Measurements from ENCODE around the gene SEMA3B.

Gene SEMA3B

GRCh38 chr3:50237133-50237651 lies 31.8 kb upstream of the SEMA3B start:
- H3K4me1 ChIP-seq (ENCODE audit: control insufficient read depth in 1 of 2, insufficient read depth in 2 of 2, low read length in 2 of 2), result peaks cover 37 to 61% of the 10 kb centered on the region in 2 donors
- H3K9me3 ChIP-seq (ENCODE audit: control insufficient read depth in 1 of 2, low read length in 2 of 2), result no peaks in the 10 kb centered on the region

GRCh38 chr3:50237754-50238548 lies 31.0 kb upstream of the SEMA3B start:
- H3K4me1 ChIP-seq (ENCODE audit: control insufficient read depth in 1 of 2, insufficient read depth in 2 of 2, low read length in 2 of 2), result peaks cover 44 to 69% of the 10 kb centered on the region in 2 donors
- peak overlapping the region; percentile 76 to 94 for H3K9ac ChIP-seq (ENCODE audit: low read depth in 1 of 2, low read length in 2 of 2)
- H3K27ac ChIP-seq (ENCODE audit: low read depth, low read length), result peak overlapping the region; percentile 68
- peaks cover 0 to 9% of the 10 kb centered on the region in 2 donors for H3K36me3 ChIP-seq (ENCODE audit: control insufficient read depth in 1 of 2, insufficient read depth in 2 of 2, low read length in 2 of 2)
- no peaks in the 10 kb centered on the region for H3K9me3 ChIP-seq (ENCODE audit: control insufficient read depth in 1 of 2, low read length in 2 of 2)
- no peaks in the 10 kb centered on the region for H3K27me3 ChIP-seq (ENCODE audit: control insufficient read depth in 1 of 2, insufficient read depth in 2 of 2, low read length in 2 of 2)
- H3K4me3 ChIP-seq (ENCODE audit: low read depth in 1 of 2, low read length in 2 of 2), result peak overlapping the region; percentile 89 to 91

More at GRCh38 chr3:50237133-50237651, 31.8 kb upstream of the SEMA3B start:
- Histone ChIP-seq H3K4me3 (ENCODE audit: low read depth in 1 of 2, low read length in 2 of 2) (peak overlapping the region; percentile 89 to 91), H3K27me3 (ENCODE audit: control insufficient read depth in 1 of 2, insufficient read depth in 2 of 2, low read length in 2 of 2) (no peaks in the 10 kb centered on the region), H3K9ac (ENCODE audit: low read depth in 1 of 2, low read length in 2 of 2) (peak overlapping the region; percentile 76 to 94), H3K36me3 (ENCODE audit: control insufficient read depth in 1 of 2, insufficient read depth in 2 of 2, low read length in 2 of 2) (peaks cover 0 to 9% of the 10 kb centered on the region in 2 donors), H3K27ac (ENCODE audit: low read depth, low read length) (peak overlapping the region; percentile 68)

- peaks cover 0 to 9% of the 10 kb centered on the region in 2 donors for H3K36me3 ChIP-seq (ENCODE audit: control insufficient read depth in 1 of 2, insufficient read depth in 2 of 2, low read length in 2 of 2)
- H3K9me3 ChIP-seq (ENCODE audit: control insufficient read depth in 1 of 2, low read length in 2 of 2), result no peaks in the 10 kb centered on the region
- peaks cover 50 to 75% of the 10 kb centered on the region in 2 donors for H3K4me1 ChIP-seq (ENCODE audit: control insufficient read depth in 1 of 2, insufficient read depth in 2 of 2, low read length in 2 of 2)
- H3K9ac ChIP-seq (ENCODE audit: low read depth in 1 of 2, low read length in 2 of 2), result peak overlapping the region; percentile 58 to 76
- H3K4me3 ChIP-seq (ENCODE audit: low read depth in 1 of 2, low read length in 2 of 2), result peak overlapping the region; percentile 89 to 91
- no peaks in the 10 kb centered on the region for H3K27me3 ChIP-seq (ENCODE audit: control insufficient read depth in 1 of 2, insufficient read depth in 2 of 2, low read length in 2 of 2)
- peak overlapping the region; percentile 3 for H3K27ac ChIP-seq (ENCODE audit: low read depth, low read length)
These were observed 30.4 kb upstream of the SEMA3B start for GRCh38 chr3:50238549-50239026.

GRCh38 chr3:50239649-50240048 lies 29.3 kb upstream of the SEMA3B start:
- no peaks in the 10 kb centered on the region for H3K9me3 ChIP-seq (ENCODE audit: control insufficient read depth in 1 of 2, low read length in 2 of 2)
- no peak overlapping the region for H3K4me3 ChIP-seq (ENCODE audit: low read depth in 1 of 2, low read length in 2 of 2)
- no peak overlapping the region for H3K27ac ChIP-seq (ENCODE audit: low read depth, low read length)
- H3K9ac ChIP-seq (ENCODE audit: low read depth in 1 of 2, low read length in 2 of 2), result no peak overlapping the region
- H3K4me1 ChIP-seq (ENCODE audit: control insufficient read depth in 1 of 2, insufficient read depth in 2 of 2, low read length in 2 of 2), result peaks cover 51 to 82% of the 10 kb centered on the region in 2 donors
- peaks cover 4 to 9% of the 10 kb centered on the region in 2 donors for H3K36me3 ChIP-seq (ENCODE audit: control insufficient read depth in 1 of 2, insufficient read depth in 2 of 2, low read length in 2 of 2)
- H3K27me3 ChIP-seq (ENCODE audit: control insufficient read depth in 1 of 2, insufficient read depth in 2 of 2, low read length in 2 of 2), result no peaks in the 10 kb centered on the region

- H3K9ac ChIP-seq (ENCODE audit: low read depth in 1 of 2, low read length in 2 of 2), result peak overlapping the region in 1 of 2 donors; percentile 16
- peaks cover 60 to 90% of the 10 kb centered on the region in 2 donors for H3K4me1 ChIP-seq (ENCODE audit: control insufficient read depth in 1 of 2, insufficient read depth in 2 of 2, low read length in 2 of 2)
- H3K4me3 ChIP-seq (ENCODE audit: low read depth in 1 of 2, low read length in 2 of 2), result no peak overlapping the region
- H3K27me3 ChIP-seq (ENCODE audit: control insufficient read depth in 1 of 2, insufficient read depth in 2 of 2, low read length in 2 of 2), result no peaks in the 10 kb centered on the region
- no peaks in the 10 kb centered on the region for H3K9me3 ChIP-seq (ENCODE audit: control insufficient read depth in 1 of 2, low read length in 2 of 2)
- peak overlapping the region; percentile 70 for H3K27ac ChIP-seq (ENCODE audit: low read depth, low read length)
- peaks cover 4 to 9% of the 10 kb centered on the region in 2 donors for H3K36me3 ChIP-seq (ENCODE audit: control insufficient read depth in 1 of 2, insufficient read depth in 2 of 2, low read length in 2 of 2)
These were observed 27.8 kb upstream of the SEMA3B start for GRCh38 chr3:50241163-50241562.

GRCh38 chr3:50241713-50242380 lies 27.1 kb upstream of the SEMA3B start:
- no peaks in the 10 kb centered on the region for H3K27me3 ChIP-seq (ENCODE audit: control insufficient read depth in 1 of 2, insufficient read depth in 2 of 2, low read length in 2 of 2)
- peak overlapping the region; percentile 13 to 50 for H3K4me3 ChIP-seq (ENCODE audit: low read depth in 1 of 2, low read length in 2 of 2)
- H3K36me3 ChIP-seq (ENCODE audit: control insufficient read depth in 1 of 2, insufficient read depth in 2 of 2, low read length in 2 of 2), result peaks cover 4 to 9% of the 10 kb centered on the region in 2 donors
- no peaks in the 10 kb centered on the region for H3K9me3 ChIP-seq (ENCODE audit: control insufficient read depth in 1 of 2, low read length in 2 of 2)
- H3K27ac ChIP-seq (ENCODE audit: low read depth, low read length), result peak overlapping the region; percentile 70
- peaks cover 67 to 90% of the 10 kb centered on the region in 2 donors for H3K4me1 ChIP-seq (ENCODE audit: control insufficient read depth in 1 of 2, insufficient read depth in 2 of 2, low read length in 2 of 2)
- H3K9ac ChIP-seq (ENCODE audit: low read depth in 1 of 2, low read length in 2 of 2), result peak overlapping the region; percentile 16 to 43

- Histone ChIP-seq H3K36me3 (ENCODE audit: control insufficient read depth in 1 of 2, insufficient read depth in 2 of 2, low read length in 2 of 2) (peaks cover 4 to 9% of the 10 kb centered on the region in 2 donors), H3K9ac (ENCODE audit: low read depth in 1 of 2, low read length in 2 of 2) (peak overlapping the region; percentile 16 to 25), H3K27ac (ENCODE audit: low read depth, low read length) (peak overlapping the region; percentile 83)
These were observed 26.6 kb upstream of the SEMA3B start for GRCh38 chr3:50242381-50242770.

GRCh38 chr3:50242851-50243542 lies 25.9 kb upstream of the SEMA3B start:
- Histone ChIP-seq H3K27me3 (ENCODE audit: control insufficient read depth in 1 of 2, insufficient read depth in 2 of 2, low read length in 2 of 2) (no peaks in the 10 kb centered on the region), H3K9me3 (ENCODE audit: control insufficient read depth in 1 of 2, low read length in 2 of 2) (no peaks in the 10 kb centered on the region), H3K27ac (ENCODE audit: low read depth, low read length) (peak overlapping the region; percentile 83), H3K4me1 (ENCODE audit: control insufficient read depth in 1 of 2, insufficient read depth in 2 of 2, low read length in 2 of 2) (peaks cover 75 to 90% of the 10 kb centered on the region in 2 donors), H3K4me3 (ENCODE audit: low read depth in 1 of 2, low read length in 2 of 2) (peak overlapping the region; percentile 13 to 50), H3K9ac (ENCODE audit: low read depth in 1 of 2, low read length in 2 of 2) (peak overlapping the region; percentile 46 to 51), H3K36me3 (ENCODE audit: control insufficient read depth in 1 of 2, insufficient read depth in 2 of 2, low read length in 2 of 2) (peaks cover 4 to 9% of the 10 kb centered on the region in 2 donors)

More at GRCh38 chr3:50242381-50242770, 26.6 kb upstream of the SEMA3B start:
- Histone ChIP-seq H3K27me3 (ENCODE audit: control insufficient read depth in 1 of 2, insufficient read depth in 2 of 2, low read length in 2 of 2) (no peaks in the 10 kb centered on the region), H3K4me1 (ENCODE audit: control insufficient read depth in 1 of 2, insufficient read depth in 2 of 2, low read length in 2 of 2) (peaks cover 72 to 90% of the 10 kb centered on the region in 2 donors), H3K4me3 (ENCODE audit: low read depth in 1 of 2, low read length in 2 of 2) (peak overlapping the region; percentile 13 to 50), H3K9me3 (ENCODE audit: control insufficient read depth in 1 of 2, low read length in 2 of 2) (no peaks in the 10 kb centered on the region)

GRCh38 chr3:50243543-50243895 lies 25.4 kb upstream of the SEMA3B start:
- H3K36me3 ChIP-seq (ENCODE audit: control insufficient read depth in 1 of 2, insufficient read depth in 2 of 2, low read length in 2 of 2), result peaks cover 4 to 9% of the 10 kb centered on the region in 2 donors
- H3K9me3 ChIP-seq (ENCODE audit: control insufficient read depth in 1 of 2, low read length in 2 of 2), result no peaks in the 10 kb centered on the region
- peaks cover 75 to 90% of the 10 kb centered on the region in 2 donors for H3K4me1 ChIP-seq (ENCODE audit: control insufficient read depth in 1 of 2, insufficient read depth in 2 of 2, low read length in 2 of 2)
- H3K4me3 ChIP-seq (ENCODE audit: low read depth in 1 of 2, low read length in 2 of 2), result peak overlapping the region in 1 of 2 donors; percentile 50
- no peaks in the 10 kb centered on the region for H3K27me3 ChIP-seq (ENCODE audit: control insufficient read depth in 1 of 2, insufficient read depth in 2 of 2, low read length in 2 of 2)
- H3K27ac ChIP-seq (ENCODE audit: low read depth, low read length), result peak overlapping the region; percentile 83
- peak overlapping the region; percentile 46 to 51 for H3K9ac ChIP-seq (ENCODE audit: low read depth in 1 of 2, low read length in 2 of 2)

Measured in duodenal mucosa (tissue), 2 donors.